Measurements from ENCODE around the gene SLIT1. TPM values are rescaled to one million over a fixed set of nuclear protein-coding genes. Genes with fewer than 3 reads are reported as not detected.

SLIT1 gene
- total and polyA plus RNA-seq, 2 experiments from 2014 or later = not detected

DNA sequence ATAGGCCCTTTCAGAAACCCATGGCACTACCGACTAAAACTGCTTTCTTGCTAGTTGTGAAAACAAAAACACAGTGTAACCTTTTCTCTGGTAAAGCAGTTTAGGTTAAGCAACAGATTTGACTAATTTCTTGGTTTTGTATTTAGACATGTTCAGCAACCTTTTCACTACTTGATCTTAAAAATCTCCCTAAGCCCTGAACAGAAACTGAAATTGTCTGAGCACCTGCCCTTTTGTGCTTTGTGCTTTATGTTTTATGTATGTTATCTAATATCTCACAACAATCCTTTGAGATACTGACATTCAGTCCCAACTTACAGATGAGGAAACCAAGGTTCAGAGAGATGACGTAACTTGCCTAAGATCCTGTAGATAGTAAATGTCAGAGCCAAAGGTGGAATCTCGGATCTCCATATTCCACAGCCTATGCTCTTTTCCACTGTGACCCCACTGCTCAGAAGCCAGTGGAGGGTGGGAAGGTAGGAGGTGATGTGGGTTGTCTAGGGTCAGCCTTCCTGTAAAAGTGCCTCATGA lies 207.1 kb downstream of the SLIT1 start:
- Histone ChIP-seq H3K4me2 (ENCODE audit: unreplicated experiment) (no peak overlapping the region), H3K9me2 (ENCODE audit: insufficient read depth) (no peaks in the 10 kb centered on the region), H3K4me1 (ENCODE audit: insufficient read depth) (peaks cover 11% of the 10 kb centered on the region), H2AFZ (no peak overlapping the region), H3K9ac (no peak overlapping the region), H3K9me3 (ENCODE audit: low read depth) (no peaks in the 10 kb centered on the region), H3K27ac (no peak overlapping the region), H3F3A (ENCODE audit: insufficient read depth) (no peaks in the 10 kb centered on the region), H3K4me3 (no peak overlapping the region), H3K27me3 (replicated peaks; ENCODE audit: insufficient read depth) (no peaks in the 10 kb centered on the region), H3K79me2 (ENCODE audit: insufficient read depth) (no peaks in the 10 kb centered on the region), H4K20me1 (ENCODE audit: insufficient read depth) (no peaks in the 10 kb centered on the region), H3K36me3 (ENCODE audit: low read depth) (peaks cover 17% of the 10 kb centered on the region; the same call in 1 of the 2 replicates)
- in situ Hi-C loops (cut with MboI) = no loop called here
- WGBS, 2 experiments (ENCODE audit: low coverage in 1 of 2, low lambda C conversion rate in 2 of 2, missing lambda C conversion rate in 2 of 2) = 92 to 93% methylated on average over 3 of the region's 3 CpGs
- DNase-seq = no peak
- TF ChIP-seq EZH2phosphoT487 (IDR thresholded peaks at IDR 0.05; ENCODE audit: insufficient read depth, low read depth) (no peak), EZH2 (IDR thresholded peaks at IDR 0.05; ENCODE audit: insufficient read depth, poor library complexity, severe bottlenecking) (no peak)

DNA sequence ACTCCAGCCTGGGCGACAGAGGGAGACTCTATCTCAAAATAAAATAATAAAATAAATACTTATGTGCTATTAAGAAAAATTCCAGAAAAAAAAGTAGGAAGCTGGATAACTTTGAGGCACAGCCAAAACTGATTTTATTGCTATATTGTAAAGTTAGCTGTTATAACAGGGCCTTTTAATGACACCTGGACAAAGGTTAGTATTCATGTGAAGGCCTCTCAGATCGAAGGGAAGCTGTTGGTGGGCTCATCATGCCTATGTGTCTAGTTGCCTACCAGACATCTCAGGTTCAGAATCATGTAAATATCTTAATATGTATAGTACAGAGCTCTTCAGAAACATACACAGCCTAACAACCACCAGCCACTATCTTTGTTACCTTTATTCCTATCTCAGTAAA lies 210.6 kb downstream of the SLIT1 start:
- Histone ChIP-seq H3K27me3 (replicated peaks; ENCODE audit: insufficient read depth) (no peaks in the 10 kb centered on the region), H3K4me1 (ENCODE audit: insufficient read depth) (peaks cover 12% of the 10 kb centered on the region), H3K4me2 (ENCODE audit: unreplicated experiment) (no peak overlapping the region), H3K4me3 (no peak overlapping the region), H3K9ac (no peak overlapping the region), H3K79me2 (ENCODE audit: insufficient read depth) (no peaks in the 10 kb centered on the region), H3F3A (ENCODE audit: insufficient read depth) (peaks cover 7% of the 10 kb centered on the region; the same call in 1 of the 2 replicates), H3K36me3 (ENCODE audit: low read depth) (no peaks in the 10 kb centered on the region), H3K9me2 (ENCODE audit: insufficient read depth) (no peaks in the 10 kb centered on the region), H4K20me1 (ENCODE audit: insufficient read depth) (no peaks in the 10 kb centered on the region), H3K9me3 (ENCODE audit: low read depth) (no peaks in the 10 kb centered on the region), H3K27ac (no peak overlapping the region), H2AFZ (no peak overlapping the region)
- in situ Hi-C loops (cut with MboI) = no loop called here
- TF ChIP-seq EZH2 (IDR thresholded peaks at IDR 0.05; ENCODE audit: insufficient read depth, poor library complexity, severe bottlenecking) = no peak
- TF ChIP-seq EZH2phosphoT487 (IDR thresholded peaks at IDR 0.05; ENCODE audit: insufficient read depth, low read depth) = no peak
- no peak for DNase-seq
- 77 to 90% methylated on average over 2 of the region's 2 CpGs for WGBS, 2 experiments (ENCODE audit: low coverage in 1 of 2, low lambda C conversion rate in 2 of 2, missing lambda C conversion rate in 2 of 2)

DNA sequence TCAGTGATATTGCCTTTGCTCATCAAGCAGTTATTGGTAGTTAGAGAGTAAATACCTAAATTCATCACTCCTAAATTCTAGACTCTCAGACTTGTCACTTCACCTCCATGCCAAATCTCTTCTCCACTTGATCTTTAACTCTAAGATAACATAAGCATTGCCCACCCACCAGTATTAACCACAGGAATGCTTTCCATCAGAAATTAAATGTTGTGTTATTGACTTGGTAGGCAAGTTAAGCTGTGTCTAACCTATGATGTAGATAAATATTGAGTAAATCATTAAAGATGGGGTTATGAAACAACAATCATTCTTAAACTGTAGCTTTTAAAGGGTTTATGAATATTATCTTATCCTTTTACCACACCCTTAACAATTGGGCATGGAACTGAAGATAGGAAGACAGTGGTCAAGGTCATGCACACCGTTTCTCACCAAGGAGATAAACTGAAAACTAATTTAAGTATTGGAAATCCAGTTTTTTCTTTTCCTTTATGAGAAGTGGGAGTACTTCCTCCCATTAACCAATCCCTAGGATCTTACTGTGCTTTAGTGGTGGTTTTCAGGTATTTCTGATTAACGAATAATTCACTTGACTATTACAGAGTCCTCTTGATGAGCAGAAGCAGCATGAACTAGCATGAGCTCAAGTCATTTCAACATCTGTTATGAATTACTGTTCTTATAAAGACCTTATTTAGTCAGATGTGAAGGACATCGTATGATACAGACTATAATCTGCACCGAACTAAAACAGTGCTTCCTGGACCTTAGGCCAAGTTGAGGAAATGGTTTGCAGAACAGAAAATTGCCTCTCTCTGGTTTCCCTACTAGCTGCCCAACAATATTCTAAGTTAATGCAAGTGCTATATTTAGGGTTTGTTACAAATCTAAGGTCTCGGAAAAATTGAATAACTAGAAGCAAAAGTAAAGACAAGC lies 211.7 kb downstream of the SLIT1 start:
- Histone ChIP-seq H3K9ac (no peak overlapping the region), H2AFZ (no peak overlapping the region), H3K9me2 (ENCODE audit: insufficient read depth) (no peaks in the 10 kb centered on the region), H3K4me1 (ENCODE audit: insufficient read depth) (peaks cover 12% of the 10 kb centered on the region), H3F3A (ENCODE audit: insufficient read depth) (peaks cover 7% of the 10 kb centered on the region; the same call in 1 of the 2 replicates), H3K27ac (no peak overlapping the region), H3K4me2 (ENCODE audit: unreplicated experiment) (peak overlapping the region; percentile 15), H3K9me3 (ENCODE audit: low read depth) (no peaks in the 10 kb centered on the region), H3K36me3 (ENCODE audit: low read depth) (no peaks in the 10 kb centered on the region), H3K79me2 (ENCODE audit: insufficient read depth) (no peaks in the 10 kb centered on the region), H3K4me3 (no peak overlapping the region), H4K20me1 (ENCODE audit: insufficient read depth) (no peaks in the 10 kb centered on the region), H3K27me3 (replicated peaks; ENCODE audit: insufficient read depth) (no peaks in the 10 kb centered on the region)
- in situ Hi-C loops (cut with MboI) = no loop called here
- DNase-seq = peak; percentile 58
- WGBS, 2 experiments (ENCODE audit: low coverage in 1 of 2, low lambda C conversion rate in 2 of 2, missing lambda C conversion rate in 2 of 2) = 52 to 55% methylated on average over 5 of the region's 5 CpGs
- TF ChIP-seq EZH2 (IDR thresholded peaks at IDR 0.05; ENCODE audit: insufficient read depth, poor library complexity, severe bottlenecking) = no peak
- TF ChIP-seq EZH2phosphoT487 (IDR thresholded peaks at IDR 0.05; ENCODE audit: insufficient read depth, low read depth) = no peak

DNA sequence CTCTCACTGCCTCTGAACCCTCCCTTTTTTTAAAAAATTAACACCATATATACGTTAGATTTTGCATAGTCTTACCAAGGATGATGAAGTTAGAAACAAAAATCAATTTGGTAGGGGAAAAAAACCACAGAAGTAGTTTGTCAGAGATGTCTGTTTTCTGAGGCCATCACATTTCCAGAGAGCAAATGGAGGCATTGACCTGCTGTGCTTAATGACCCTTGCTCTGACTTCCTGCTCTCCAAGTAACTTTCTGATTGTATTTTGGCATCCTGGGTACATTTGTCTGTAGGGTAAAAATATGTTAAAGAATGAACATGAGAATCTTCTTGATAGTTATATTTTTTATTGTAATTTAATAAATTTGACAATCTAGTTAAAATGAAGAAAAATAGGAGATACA lies 213.5 kb downstream of the SLIT1 start:
- no peak overlapping the region for H2AFZ ChIP-seq
- in situ Hi-C loops (cut with MboI) = no loop called here
- H3K36me3 ChIP-seq (ENCODE audit: low read depth) = no peaks in the 10 kb centered on the region
- no peak overlapping the region for H3K27ac ChIP-seq
- WGBS, 2 experiments (ENCODE audit: low coverage in 1 of 2, low lambda C conversion rate in 2 of 2, missing lambda C conversion rate in 2 of 2) = 97 to 100% methylated on average over 1 of the region's 1 CpG
- H3K4me3 ChIP-seq = no peak overlapping the region
- H3K79me2 ChIP-seq (ENCODE audit: insufficient read depth) = no peaks in the 10 kb centered on the region
- peaks cover 25% of the 10 kb centered on the region for H3K4me1 ChIP-seq (ENCODE audit: insufficient read depth)
- no peaks in the 10 kb centered on the region for H4K20me1 ChIP-seq (ENCODE audit: insufficient read depth)
- TF ChIP-seq EZH2 (IDR thresholded peaks at IDR 0.05; ENCODE audit: insufficient read depth, poor library complexity, severe bottlenecking) = no peak
- no peak for TF ChIP-seq EZH2phosphoT487 (IDR thresholded peaks at IDR 0.05; ENCODE audit: insufficient read depth, low read depth)
- H3K9me3 ChIP-seq (ENCODE audit: low read depth) = no peaks in the 10 kb centered on the region
- no peaks in the 10 kb centered on the region for H3K27me3 ChIP-seq (replicated peaks; ENCODE audit: insufficient read depth)
- H3K9me2 ChIP-seq (ENCODE audit: insufficient read depth) = no peaks in the 10 kb centered on the region
- peaks cover 16% of the 10 kb centered on the region; the same call in 1 of the 2 replicates for H3F3A ChIP-seq (ENCODE audit: insufficient read depth)
- H3K4me2 ChIP-seq (ENCODE audit: unreplicated experiment) = no peak overlapping the region
- no peak overlapping the region for H3K9ac ChIP-seq
- no peak for DNase-seq

Measured in GM23248 (cell line).